NCI-H524 treated with DMSO at 0.1 percent for 48 hours (cell line): ENCODE results near the gene SPRR2B.
"Not testable (repeated sequence)": the region's sequence is repeated elsewhere in the genome, so short reads cannot be mapped to it uniquely, and the experiment has no call there.

Experiments used
- DNase-seq: peaks from one replicate; lab custom pipeline; 2025; lab: John Stamatoyannopoulos, UW

Gene SPRR2B

DNA sequence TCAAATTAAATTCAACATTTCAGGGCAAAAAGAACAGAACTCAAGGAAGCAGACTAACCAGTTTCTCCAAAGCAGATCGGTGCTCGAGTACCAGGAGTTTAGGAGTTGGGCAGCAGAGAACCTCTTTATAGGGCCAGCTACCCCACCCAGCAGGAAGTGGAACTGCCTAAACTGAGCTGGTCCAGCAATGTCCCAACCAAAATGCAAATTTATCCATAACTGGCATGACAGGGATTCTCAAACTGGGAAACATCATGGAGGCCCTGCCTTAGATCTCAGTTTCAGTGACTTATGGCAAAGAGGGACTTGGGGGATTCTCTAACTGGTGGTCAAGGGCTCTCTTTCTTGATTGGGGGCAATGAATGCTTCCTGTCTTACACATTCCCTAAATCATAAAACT is at the start of gene SPRR2B:
Gene SPRR2B, minus strand, starts transcription at position 101 of the 400 bp plus-strand sequence. CDS start 772 bp downstream, outside the sequence.
- DNase-seq = no peak

DNA sequence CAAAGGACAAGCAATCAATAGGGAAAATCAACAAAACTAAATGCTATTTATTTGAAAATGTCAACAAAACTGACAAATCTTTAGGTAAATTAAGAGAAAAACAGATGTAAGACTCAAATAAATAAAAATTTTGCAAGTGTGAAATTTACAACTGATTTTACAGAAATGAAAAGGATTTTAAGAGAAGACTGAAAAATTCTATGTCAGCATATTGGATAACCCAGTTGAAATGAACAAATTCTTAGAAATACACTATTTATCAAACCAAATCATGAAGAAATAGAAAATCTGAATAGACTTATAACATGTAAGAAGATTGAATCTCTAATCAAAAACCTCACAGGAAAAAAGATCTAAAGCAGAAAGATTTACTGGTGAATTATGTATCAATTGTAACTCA is 49.5 kb upstream of the SPRR2B start:
- no peak for DNase-seq

DNA sequence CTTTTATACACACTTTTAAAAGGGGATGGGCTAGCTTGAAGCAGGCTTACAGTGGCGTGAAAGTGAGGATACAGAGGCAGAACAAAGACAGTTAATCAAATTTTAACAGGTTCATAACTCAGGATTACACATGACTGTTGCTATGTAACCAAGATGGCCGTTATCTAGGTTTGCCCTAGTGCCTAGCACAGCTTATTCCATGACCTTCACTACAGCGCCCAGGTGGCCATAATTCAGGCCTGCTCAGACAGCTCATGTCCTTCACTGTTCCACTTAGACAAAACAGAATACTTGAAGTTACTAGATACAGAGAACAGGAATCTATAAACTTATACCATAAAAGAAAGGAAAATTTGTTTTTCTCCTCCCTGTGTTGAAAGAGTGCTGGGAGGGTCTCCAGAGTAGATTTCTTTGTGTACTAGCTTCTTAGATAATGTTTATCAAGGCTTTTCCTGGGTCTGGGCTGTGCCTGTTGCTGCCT is 48.1 kb upstream of the SPRR2B start:
- no peak for DNase-seq

DNA sequence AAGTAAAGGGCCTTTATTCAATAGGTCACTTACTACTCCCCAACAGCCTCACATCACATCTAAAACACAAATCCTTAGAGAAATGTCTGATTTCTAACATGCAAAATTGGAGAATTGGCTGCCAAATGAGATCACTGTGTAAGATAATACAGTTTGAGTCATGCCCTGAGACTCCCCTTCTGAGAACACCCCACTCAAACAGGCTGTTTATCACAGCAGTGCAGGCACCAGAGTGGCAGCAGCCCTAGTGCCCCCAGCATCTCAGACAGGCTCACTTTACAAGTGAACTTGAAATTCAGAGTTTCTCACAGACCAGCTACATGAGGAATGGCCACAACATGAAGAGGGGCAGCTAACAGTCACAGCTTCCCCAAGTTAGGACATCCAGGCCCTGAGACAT is 43.9 kb upstream of the SPRR2B start:
- not testable (repeated sequence) for DNase-seq

DNA sequence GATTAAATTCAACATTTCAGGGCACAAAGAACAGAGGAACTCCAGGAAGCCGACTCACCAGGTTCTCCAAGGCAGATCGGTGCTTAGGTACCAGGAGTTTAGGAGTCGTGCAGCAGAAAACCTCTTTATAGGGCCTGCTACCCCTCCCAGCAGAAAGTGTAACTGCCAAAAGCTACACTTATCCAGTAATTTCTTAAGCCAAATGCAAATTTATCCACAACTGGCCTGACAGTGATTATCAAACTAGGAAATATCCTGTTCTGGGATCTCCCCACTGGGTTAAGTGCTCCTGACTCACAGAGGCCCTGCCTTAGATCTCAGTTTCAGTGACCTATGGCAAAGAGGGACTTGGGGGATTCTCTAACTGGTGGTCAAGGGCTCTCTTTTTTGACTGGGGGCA is 42.0 kb upstream of the SPRR2B start, which contains the start of gene SPRR2F:
Gene SPRR2F, minus strand, starts transcription at position 101 of the 400 bp plus-strand sequence. CDS start 783 bp downstream, outside the sequence.
- DNase-seq = no peak

DNA sequence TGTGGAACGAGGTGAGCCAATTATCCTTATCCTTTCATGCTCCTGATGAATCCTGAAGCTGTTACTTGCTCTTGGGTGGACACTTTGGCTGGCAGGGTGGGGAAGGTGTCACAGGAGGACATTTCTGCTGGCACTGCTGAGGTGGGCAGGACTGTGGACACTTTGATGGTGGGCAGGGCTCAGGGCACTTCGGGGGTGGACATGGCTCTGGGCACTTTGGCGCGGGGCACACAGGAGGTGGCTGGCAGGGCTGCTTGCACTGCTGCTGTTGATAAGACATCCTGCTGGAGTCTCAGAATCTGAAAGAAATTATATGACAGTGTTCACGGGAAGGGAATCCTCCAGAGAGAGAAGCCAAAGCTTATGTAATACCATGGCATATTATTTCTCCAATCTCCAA is 41.0 kb upstream of the SPRR2B start:
- not testable (repeated sequence) for DNase-seq

DNA sequence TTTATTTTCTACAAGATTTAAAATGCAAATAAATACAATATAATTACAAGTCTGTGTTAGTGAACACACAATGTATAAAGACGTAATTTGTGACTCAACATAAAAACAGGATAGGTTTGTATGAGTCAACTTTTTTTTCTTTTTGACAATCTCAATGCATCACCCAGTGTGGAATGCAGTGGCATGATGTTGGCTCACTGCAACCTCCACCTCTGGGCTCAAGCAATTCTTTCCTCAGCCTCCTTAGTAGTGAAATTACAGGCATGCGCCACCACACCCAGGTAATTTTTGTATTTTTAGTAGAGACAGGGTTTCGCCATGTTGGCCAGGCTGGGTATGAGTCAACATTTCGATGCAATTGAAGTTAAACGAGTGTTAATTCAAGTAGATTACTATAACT is 28.8 kb upstream of the SPRR2B start:
- DNase-seq = no peak

DNA sequence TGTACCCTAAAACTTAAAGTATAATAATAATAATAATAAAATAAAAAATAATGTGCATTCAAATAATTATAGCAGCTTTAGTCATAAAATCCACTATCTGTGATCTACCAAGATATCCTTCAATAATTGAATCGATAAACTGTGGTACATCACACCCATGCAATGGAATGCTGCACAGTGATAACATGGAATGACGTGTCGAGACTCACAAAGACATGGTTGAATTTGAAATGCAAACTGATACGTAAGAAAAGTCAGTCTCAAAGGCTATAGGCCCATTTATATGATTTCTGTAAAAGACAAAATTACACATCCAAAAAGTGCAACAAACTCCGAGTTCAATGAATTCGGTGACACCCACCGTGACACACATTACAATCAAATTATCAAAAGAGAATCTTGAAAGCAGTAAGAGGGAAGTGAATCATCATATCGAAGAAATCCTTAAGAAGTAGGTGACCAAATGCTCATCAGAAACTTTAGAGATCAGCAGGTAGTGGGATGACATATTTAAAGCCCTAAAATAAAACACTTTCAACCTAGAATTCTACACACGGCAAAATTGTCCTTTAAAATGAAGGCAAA is 28.1 kb upstream of the SPRR2B start:
- DNase-seq = no peak

DNA sequence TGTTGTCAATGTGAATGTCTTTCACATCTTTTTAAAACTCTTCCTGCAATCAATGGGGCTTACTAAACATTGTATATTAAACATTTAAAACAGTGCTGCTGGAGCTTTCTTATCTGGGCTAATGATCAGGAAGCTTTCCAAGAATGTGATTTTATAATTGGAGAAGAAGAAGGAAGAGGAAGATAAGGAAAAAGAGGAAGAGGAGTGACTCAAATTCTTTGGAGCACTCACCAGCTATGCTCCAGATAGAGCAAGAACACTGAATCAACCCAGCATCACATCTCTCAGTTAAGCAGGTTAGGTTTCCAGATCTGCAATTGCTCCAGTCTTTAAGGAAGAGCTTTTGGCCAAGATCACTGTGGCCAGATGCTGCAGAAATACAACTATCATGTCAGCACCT is 24.4 kb upstream of the SPRR2B start:
- no peak for DNase-seq

DNA sequence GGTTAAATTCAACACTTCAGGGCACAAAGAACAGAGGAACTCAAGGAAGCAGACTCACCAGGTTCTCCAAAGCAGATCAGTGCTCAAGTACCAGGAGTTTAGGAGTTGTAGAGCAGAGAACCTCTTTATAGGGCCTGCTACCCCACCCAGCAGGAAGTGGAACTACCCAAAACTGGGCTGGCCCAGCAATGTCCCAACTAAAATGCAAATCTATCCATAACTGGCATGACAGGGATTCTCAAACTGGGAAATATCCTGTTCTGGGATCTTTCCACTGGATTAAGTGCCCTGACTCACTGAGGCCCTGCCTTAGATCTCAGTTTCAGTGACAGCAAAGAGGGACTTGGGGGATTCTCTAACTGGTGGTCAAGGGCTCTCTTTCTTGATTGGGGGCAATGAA is 23.0 kb upstream of the SPRR2B start, which contains the start of gene SPRR2E:
Gene SPRR2E, minus strand, starts transcription at position 101 of the 400 bp plus-strand sequence. CDS start 775 bp downstream, outside the sequence.
- DNase-seq = no peak

DNA sequence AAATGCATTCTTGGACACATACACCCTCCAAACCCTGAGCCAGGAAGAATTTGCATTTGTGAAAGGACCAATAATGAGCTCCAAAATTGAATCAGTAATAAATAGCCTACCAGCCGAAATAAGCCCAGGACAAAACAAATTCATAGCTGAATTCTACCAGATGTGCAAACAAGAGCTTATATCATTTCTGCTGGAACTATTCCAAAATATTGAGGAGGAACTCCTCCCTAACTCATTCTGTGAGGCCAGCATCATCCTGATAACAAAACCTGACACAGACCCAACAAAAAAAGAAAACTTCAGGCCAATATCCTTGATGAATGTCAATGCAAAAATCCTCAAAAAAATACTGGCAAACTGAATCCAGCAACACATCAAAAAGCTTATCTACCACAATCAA is 16.2 kb upstream of the SPRR2B start:
- no peak for DNase-seq

DNA sequence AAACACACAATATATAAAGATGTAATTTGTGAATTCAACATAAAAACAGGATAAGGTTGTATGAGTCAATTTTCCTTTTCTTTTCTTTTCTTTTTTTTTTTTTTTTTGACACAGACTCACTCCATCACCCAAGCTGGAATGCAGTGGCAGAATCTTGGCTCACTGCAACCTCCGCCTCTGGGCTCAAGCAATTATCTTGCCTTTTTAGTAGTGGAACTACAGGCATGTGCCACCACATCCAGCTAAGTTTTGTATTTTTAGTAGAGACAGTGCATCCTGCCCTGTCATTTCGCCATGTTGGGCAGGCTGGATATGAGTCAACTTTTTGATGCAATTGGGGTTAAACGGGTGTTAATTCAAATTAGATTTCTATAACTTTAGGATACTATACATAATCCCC is 10.3 kb upstream of the SPRR2B start:
- DNase-seq = no peak

DNA sequence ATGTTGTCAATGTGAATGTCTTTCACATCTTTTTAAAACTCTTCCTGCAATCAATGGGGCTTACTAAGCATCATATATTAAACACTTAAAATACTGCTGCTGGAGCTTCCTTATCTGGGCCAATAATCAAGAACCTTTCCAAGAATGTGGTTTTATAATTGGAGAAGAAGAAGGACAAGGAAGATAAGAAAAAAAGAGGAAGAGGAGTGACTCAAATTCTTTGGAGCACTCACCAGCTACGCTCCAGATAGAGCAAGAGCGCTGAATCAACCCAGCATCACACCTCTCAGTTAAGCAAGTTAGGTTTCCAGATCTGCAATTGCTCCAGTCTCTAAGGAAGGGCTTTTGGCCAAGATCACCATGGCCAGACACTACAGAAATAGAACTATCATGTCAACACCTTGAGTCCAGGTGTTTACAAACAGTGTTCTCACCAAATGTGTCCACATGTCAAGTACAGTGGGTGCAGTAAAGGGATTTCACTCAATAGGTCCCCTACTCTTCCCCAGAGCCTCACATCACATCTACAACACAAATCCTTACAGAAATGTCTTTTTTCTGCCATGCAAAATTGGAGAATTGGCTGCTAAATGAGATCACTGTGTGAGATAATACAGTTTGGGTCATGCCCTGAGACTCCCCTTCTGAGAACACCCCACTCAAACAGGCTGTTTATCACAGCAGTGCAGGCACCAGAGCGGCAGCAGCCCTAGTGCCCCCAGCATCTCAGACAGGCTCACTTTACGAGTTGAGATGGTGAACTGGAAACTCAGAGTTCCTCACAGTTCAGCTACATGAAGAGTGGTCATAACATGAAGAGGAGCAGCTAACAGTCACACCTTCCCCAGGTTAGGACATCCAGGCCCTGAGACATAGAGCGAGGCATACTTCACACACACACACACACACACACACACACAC is 1.7 kb upstream of the SPRR2B start:
- no peak for DNase-seq

DNA sequence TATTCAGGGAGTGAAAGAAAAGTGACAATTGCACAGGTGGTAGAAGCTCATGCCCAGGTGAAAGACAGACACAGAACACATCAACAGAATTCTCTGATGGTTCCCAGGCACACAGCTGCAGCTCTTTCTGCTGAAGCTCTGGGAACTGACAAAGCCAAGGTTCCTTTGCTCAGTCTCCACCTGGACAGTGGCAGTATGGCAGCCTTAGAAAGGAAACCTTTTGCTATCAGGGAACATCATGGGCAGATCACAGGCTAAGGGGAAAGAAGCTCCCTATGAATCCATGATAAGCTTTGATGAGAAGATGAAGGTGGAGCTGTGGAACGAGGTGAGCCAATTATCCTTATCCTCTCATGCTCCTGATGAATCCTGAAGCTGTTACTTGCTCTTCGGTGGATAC is 1.2 kb downstream of the SPRR2B start:
- DNase-seq = no peak

DNA sequence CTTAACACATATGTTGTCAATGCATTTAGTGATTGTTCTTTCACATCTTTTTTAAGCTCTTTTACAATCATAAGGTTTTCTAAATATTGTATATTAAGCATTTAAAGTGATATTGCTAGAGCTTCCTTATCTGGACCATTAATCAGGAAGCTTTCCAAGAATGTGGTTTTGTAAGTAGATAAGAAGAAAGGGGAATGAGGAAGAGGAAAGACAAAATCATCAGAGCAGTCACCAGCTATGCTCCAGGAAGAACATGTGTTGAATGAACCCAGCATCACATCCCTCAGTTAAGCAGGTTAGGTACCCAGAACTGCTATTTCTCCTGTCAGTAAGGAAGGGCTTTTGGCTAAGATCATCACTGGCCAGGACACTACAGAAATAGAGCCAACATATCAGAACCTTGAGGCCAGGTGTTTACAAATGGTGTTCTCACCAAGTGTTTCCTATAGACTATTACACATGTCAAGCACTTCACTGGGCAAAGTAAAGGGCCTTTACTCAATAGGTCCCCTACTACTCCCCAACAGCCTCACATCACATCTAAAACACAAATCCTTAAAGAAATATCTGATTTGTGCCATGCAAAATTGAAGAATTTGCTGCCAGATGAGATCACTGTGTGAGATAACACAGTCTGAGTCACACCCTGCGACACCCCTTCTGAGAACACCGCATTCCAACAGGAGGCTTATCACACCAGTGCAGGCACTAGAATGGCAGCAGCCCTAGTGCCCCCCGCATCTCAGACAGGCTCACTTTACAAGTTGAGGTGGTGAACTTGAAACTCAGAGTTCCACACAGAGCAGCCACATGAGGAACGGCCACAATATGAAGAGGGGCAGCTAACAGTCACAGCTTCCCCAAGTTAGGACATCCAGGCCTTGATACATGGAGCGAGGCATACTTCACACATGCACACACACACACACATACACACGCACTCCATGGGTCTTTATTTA is 12.3 kb downstream of the SPRR2B start:
- DNase-seq = no peak

DNA sequence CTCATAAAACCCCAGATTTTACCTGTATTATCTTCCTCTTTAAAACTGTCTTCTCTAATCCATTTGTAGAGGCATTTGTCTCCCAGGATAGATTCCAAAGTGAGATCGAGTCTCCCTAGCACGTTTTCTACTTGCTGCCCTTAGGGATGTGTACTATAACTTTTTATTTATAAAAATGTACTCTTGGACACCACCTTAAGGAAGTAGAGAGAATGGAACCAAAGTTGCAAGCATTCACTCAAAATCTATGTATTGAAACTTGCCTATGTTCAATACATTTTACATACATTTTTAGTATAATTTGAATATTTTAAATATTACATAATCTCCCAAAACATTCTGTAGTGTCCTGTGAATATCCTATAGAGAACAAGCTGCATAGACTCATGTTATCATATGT is 13.3 kb downstream of the SPRR2B start:
- DNase-seq = no peak

DNA sequence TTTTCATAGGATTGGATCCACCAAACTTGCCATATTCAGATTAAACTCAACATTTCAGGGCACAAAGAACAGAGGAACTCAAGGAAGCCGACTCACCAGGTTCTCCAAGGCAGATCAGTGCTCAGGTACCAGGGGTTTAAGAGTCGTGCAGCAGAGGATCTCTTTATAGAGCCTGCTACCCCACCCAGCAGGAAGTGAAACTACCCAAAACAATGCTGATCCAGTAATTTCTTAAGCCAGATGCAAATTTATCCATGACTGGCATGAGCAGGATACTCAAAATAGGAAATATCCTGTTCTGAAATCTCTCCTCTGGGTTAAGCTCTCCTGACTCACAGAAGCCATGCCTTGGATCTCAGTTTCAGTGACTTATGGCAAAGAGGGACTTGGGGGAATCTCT is 14.0 kb downstream of the SPRR2B start, which contains the start of gene SPRR2A:
Gene SPRR2A, minus strand, starts transcription at position 138 of the 400 bp plus-strand sequence. CDS start 777 bp downstream, outside the sequence.
- DNase-seq = no peak

DNA sequence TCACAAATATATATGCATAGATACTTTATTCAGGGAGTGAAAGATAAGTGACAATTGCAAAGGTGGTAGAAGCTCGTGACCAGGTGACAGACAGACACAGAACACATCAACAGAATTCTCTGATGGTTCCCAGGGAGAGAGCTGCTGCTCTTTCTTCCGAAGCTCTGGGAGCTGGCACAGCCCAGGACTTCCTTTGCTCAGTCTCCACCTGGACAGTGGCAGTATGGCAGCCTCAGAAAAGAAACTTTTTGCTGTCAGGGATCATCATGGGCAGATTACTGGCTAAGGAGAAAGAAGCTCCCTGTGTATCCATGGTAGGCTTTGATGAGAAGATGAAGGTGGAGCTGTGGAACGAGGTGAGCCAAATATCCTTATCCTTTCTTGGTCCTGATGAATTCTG is 15.3 kb downstream of the SPRR2B start:
- DNase-seq = not testable (repeated sequence)

DNA sequence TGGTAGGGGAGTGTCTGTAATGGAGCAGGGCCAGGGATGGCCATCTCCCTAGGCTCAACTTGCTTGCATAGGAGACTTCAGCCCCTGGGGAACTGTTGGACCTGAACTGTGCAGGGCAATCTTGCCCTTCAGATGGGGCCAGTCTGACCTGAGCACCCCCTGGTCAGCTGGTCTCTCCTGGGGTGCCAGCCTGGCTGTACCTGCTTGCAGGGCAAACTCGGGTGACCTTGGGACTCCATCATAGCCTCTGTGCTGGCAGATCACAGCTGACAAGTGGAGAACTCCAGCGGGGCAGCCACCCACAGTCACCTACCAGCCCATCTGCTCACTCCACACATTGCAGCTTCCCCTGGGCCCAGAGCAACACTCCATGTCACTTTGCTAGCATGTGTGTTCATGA is 22.2 kb downstream of the SPRR2B start:
- no peak for DNase-seq

DNA sequence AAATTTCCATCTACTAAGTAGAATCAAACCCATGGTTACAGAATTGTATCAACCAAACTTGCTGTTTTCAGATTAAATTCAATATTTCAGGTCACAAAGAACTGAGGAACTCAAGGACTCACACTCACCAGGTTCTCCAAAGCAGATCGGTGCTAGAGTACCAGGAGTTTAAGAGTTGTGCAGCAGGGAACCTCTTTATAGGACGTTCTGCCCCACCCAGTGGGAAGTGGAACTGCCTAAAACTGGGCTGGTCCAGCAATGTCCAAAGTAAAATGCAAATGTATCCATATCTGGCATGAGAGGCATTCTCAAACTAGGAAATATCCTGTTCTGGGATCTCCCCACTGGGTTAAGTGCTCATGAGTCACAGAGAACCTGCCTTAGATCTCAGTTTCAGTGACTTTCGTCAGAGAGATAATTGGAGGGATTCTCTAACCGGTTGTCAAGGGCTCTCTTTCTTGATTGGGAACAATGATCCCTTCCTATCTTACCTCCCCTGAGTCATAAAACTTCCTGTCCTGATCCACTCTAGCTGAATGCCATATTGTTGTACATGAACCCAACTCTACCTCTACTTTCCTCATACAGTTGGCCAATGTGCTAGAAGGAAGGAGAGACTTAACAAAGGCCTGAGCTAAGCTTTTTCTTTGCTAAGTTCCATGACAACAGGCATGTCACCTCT is 30.3 kb downstream of the SPRR2B start, which contains the start of gene SPRR2D:
Gene SPRR2D, minus strand, starts transcription at position 171 of the 682 bp plus-strand sequence. CDS start 774 bp downstream, outside the sequence.
- DNase-seq = no peak

DNA sequence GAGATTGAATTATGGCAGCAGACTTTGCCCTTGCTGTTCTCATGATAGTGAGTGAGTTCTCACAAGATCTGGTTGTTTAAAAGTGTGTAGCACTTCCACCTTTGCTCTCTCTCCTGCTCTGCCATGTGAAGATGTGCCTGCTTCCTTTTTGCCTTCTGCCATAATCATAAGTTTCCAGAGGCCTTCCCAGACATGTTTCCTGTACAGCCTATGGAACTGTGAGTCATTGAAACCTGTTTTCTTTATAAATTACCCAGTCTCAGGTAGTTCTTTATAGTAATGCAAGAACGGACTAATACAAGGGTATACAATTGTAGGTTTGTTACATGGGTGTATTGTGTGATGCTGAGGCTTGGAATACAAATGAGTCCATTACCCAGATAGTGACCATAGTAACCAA is 36.2 kb downstream of the SPRR2B start:
- DNase-seq = no peak
